ENCODE data around the gene LITAF.

The LITAF gene

DNA sequence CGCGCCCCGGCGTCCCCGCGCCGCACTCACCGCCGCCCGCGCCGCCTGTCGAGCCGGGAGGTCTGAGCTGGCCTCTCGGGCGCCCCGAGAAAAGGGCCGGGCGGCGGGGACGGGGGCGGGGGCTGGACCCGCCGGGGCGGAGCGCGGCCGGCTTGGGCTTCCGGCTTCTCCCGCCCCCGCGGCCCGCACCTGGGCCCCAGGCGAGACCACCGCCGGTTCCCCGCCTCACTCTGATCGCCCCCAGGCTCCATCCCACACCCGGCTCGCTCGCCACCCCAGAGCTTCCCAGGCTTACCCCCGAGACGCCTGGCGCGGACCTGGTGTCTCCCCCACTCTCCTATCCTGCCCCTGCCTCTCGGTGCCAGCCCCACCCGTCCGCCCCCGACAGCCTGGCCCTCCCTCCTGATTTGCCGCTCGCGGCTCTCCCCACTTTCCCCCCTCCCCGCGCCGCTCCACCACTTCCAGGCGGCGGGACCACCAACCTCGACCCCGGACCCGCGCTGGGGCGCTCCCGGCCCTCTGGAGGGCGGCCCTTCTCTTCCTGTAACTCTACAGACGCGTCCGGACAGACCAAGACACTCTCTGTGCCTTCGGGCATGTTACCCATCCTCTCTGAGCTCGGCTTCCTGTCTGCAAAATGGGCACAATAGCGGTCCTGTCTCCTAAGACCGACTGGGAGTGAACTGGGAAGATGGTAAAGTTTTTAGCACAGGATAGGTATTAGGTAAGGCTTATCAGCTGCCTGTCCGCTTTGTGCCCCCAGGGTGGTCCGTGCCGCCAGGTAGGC, at the start of gene LITAF:
LITAF (minus strand) TSS at position 64 of the 787 bp plus-strand sequence. CDS start 30,189 bp downstream, outside the sequence.
- no peak for DNase-seq

DNA sequence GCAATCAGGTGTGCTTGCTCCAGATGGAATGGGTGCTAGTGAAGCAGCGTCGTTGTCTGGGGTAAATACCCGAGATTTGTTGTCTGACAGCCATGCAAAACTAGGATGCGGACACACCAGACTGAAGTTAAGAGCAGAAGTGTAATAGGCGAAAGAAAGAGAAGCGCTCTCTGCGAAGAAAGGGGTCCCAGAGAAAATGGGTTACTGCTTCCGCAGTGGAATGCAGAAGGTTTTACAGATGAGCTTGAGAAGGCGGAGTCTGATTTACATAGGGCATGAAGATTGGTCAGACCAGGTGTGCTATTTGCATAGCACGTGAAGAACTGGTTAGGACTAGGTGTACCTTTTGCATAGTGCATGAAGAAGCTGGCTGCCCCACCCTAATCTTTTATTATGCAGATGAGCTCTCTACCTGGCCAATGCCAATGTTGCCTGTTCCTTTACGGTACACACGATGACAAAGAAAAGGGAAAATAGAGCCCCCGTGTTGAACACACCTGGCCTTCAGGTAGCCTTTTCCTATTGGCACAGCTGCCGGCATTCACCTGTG, 49.5 kb upstream of the LITAF start:
- peak; percentile 30 to 33 for DNase-seq

DNA sequence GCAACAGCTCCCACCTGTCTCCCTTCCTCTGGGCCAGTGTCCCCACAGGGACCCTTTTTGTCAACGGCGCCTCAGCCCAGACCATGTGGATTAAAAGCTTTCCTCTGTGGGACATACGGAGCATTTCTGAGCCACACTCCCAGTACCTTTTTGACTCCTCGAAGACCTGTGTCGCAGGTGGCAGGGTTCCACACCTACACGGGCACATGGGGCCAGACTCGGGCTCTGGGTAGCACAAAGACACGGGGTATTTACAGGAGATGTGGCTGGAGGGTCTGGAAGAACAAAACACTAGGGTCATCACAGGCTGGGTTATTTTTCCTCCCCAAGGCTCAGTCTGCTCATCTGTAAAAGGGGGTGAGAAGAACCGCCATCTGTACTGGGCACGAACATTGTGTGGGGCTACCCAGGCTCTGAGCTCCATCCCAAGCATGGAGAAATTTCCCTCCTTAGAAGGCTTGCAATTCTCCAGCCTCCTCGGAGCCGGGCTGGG, 49.0 kb upstream of the LITAF start:
- DNase-seq, result no peak

DNA sequence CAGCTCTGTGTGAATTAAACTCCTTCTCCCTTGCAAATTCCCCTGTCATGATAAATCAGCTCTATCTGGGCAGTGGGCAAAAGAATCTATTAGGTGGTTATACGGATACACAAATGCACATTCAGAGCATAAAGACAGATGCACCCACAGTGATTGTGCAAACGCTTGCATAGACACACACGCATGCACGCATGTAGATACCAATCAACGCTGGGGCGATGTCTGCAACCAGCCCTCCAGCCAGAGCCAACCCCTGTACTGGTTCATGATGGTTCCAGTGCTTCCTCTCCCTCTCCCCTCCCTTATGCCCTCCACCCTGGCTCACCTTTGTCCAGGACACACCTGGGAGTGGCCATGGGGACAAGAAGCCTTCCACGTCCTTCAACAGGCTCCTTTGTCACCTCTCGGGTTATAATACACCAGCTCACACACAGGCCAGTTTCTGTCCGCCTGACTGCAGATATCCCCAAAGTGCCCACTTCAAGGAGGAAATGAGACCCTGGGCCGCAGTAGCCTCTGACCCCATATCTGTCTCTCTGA, 48.5 kb upstream of the LITAF start:
- DNase-seq, result no peak

DNA sequence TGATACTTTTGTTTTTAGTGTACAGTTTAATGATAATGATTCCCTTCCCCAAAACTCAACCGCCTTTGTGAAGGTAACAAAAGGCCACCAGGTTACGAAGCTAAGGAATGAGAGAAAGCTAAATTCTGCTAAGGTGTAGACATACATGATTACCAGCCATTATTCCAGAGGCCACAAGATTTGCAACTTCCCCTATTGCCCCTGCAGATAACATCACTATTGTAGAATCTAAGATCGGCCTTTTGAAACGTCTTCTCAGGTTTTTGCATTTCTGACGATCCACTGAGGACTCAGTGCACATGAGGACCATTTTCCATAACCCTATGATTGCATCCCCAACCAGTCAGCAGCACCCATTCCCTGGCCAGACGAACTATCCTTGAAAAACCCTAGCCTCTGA, 47.6 kb upstream of the LITAF start:
- no peak for DNase-seq

DNA sequence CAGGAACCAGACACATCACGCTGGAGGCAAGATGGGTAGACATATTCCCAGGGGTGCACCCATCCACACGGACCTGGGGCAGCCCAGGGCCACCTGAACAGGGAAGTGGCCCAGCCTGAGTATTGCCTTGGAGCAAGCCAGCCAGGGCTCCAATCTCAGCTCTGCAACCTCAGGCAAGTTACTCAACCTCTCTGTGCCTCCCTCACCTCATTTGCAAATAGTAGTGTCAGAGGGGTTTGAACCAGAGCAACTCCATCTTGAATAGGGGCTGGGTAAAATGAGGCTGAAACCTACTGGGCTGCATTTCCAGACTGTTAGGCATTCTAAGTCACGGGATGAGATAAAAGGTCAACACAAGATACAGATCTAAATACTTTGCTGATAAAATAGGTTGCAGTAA, 46.4 kb upstream of the LITAF start:
- DNase-seq, result no peak

DNA sequence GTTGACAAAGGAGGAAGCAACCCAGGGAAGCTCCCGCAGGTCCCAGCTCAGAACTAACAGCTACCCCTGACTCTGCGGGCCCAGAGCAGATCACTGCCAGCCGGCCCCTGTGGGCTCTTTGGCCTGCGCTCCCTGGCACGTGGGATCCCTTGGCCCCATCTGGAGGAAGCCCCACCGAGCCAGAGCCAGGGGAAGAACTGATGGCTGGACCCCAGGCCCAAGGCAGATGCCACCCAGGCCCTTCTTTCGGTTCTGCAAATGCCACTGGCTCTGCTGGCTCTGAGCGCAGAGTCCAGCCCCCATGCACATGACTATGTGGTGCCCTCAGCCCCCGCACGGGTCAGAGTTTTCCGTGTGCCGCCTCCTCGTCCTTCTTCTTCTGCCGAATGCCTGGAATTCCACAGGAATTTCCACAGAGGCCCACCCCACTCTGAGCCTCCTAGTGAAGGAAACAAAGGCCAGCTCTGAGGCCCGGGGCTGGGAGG, 45.8 kb upstream of the LITAF start:
- no peak for DNase-seq

DNA sequence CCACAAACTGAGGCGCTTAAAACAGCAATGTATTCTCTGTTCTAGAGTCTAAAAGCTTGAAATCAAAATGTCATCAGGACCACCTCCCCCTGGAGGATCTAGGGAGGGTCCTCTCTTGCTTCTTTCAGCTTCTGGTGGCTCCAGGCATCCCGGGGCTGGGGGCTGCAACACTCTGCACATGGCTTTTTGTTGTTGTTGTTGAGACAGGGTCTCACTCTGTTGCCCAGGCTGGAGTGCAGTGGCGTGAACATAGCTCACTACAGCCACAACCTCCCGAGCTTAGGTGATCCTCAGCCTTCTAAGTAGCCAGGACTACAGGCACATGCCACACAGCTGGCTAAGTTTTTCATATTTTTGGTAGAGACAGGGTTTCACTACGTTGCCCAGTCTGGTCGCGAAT, 44.5 kb upstream of the LITAF start:
- DNase-seq, result no peak

DNA sequence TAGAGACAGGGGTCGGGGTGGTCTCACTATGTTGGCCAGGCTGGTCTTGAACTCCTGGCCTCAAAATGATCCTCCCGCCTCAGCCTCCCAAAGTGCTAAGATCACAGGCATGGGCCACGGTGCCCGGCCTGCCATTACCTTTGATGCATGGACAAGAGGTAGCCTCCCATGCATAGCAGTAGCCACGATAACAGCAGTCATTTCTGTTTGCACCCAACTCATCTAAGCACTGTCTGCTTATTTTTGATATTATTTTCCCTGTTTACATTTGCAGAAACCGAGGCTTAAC, 44.0 kb upstream of the LITAF start:
- DNase-seq, result no peak

DNA sequence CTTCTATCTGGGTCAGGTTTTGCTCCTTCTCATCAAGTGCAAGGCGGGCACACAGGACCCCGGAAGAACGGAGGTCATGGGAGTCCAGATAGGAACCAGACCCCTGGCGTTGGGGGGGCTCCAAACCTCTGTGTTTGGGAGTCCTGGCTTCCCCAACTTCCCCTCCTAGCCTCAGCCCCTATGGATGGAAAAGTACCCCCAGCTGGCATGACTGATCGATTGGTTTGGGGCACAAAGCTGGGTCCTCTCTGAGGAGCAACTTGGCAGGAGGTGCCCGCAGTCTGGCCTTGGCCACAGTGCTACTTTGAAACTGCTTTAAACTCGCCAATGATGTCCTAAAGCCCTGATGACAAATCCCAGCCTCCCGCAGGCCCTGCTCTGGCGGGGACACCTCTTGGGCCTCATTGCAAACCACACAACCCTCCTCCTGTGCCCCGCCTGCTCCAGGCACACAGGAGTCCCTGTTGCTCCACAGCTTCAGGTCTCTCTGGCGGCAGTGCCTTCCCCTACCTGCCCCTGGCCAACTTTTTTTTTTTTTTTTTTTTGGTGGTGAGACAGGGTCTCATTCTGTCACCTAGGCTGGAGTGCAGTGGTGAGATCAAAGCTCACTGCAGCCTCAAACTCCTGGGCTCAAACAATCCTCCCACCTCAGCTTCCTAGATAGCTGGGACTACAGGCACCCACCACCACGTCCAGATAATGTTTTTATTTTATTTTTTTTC, 43.5 kb upstream of the LITAF start:
- DNase-seq, result no peak

DNA sequence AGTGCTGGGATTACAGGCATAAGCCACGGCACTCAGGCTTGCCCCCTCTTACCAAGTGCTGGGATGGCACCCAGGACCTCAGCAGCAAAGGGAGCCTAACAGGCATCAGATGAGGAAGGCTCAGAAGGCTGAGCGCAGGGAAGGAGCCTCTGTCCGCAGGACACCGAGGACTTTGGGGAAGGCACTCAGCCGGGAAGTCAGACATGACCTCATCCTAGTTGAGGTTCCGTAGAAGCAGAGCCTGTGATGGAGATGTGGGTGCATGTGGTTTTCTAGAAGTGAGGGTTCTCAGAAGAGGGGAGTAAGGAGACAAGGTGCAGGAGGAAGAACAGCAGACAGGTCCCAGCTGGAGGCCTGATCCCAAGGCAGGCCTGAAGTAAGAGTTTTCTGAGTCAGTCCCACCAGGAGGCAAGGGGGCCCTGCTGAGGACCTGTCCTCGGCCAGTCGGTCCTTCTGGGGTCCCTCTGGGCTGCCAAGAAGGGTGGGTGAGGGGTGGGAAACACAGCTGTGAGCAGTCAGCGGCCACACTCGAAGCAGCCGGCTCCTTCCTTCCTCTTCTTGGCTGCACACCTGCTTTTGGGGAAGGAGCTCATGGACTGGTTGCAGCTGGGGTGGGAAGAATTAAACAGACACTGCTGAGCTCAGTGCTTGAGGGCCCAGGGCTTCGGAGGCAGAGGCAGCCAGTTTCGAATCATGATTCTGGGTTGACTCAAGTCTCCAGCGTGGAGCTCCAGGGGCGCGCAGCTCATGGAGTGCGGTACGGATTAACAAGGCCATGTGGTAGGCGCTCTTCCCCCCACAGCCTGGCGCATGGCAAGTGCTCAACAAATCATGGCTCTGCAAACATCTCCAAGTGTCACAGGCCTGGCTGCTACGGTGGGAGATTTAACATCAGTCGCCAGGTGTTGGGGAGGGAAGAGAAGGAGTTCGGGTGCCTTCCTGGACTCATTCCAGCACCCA, 42.6 kb upstream of the LITAF start:
- no peak for DNase-seq

DNA sequence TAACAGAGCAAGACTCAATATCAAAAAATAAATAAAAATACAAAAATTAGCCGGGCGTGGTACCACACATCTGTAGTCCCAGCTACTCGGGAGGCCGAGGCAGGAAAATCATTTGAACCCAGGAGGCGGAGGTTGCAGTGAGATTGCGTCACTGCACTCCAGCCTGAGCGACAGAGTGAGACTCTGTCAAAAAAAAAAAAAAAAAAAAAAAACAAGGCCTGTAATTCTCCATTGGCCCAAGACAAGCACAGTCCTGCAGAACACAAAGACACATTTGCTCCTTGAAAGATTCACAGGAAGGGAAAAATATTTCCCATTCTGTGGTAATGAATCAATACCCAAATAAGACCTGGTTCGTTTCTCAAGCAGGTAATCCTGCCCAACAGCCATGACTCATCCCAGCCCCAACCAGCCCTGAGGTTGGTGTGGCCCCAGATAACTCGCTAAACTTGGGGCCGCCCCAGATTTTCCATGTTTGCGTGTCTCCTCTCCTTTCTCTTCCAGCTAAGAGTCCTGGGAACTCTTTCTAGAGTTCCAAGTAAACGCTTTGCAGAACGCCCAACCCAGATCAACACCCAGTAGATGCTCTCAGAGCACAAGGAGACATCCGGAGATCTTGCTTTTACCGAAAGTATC, 41.2 kb upstream of the LITAF start:
- DNase-seq, result no peak

DNA sequence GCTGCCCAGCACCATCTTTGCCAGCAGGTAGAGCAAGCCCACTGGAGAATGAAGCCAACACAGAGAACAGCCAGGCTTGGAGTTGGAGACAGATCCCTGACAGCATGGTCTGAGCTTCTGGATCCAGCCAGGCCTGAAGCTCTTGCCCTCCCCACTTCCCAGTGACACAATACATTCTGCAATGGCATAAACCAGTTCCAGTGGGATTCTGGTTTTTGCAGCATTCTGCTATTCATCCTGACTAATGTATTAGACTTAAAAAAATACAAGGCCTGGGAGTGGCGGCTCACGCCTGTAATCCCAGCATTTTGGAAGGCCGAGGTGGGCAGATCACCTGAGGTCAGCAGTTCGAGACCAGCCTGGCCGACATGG, 40.6 kb upstream of the LITAF start:
- no peak for DNase-seq

DNA sequence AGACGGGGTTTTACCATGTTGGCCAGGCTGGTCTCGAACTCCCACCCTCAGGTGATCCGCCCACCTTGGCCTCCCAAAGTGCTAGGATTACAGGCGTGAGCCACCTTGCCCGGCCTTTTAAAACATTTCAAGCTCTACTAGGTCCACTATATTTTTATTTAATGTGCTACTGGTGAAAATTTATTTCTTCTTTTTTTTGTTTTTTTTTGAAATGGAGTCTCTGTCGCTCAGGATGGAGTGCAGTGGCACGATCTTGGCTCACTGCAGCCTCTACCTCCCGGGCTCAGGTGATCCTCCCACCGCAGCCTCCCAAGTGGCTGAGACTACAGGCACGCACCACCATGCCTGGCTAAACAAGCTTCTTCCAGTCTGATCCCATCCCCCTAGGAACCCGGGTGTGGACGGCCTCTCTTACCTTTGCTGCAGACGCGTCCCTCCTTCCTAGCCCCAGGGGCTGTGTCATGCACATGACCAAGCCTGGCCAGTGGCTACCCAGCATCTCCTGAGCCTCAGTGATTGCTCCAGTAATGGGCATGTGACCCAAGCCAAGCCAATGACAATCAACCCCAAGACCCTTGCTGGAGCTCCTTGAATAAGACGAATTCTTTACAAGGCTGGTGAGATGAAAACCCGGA, 40.1 kb upstream of the LITAF start:
- no peak for DNase-seq

DNA sequence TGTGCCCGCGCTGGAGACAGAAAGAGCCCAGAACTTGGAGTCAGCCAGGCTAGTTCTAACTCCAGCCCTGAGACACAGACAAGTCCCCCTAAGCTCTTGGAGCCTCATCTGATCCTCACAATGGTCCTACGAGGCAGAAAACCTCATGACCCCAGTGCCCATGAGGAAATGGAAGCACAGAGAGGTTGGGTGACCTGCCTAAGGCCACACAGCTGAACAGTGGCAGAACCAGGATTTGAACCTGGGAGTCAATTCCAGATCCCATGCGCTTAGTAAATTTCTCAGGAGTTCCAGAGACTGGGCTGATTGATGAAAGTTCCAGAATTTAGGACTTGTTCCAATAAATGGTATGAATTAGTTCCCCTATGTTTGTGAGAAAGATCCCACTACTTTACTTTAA, 39.0 kb upstream of the LITAF start:
- DNase-seq, result no peak

DNA sequence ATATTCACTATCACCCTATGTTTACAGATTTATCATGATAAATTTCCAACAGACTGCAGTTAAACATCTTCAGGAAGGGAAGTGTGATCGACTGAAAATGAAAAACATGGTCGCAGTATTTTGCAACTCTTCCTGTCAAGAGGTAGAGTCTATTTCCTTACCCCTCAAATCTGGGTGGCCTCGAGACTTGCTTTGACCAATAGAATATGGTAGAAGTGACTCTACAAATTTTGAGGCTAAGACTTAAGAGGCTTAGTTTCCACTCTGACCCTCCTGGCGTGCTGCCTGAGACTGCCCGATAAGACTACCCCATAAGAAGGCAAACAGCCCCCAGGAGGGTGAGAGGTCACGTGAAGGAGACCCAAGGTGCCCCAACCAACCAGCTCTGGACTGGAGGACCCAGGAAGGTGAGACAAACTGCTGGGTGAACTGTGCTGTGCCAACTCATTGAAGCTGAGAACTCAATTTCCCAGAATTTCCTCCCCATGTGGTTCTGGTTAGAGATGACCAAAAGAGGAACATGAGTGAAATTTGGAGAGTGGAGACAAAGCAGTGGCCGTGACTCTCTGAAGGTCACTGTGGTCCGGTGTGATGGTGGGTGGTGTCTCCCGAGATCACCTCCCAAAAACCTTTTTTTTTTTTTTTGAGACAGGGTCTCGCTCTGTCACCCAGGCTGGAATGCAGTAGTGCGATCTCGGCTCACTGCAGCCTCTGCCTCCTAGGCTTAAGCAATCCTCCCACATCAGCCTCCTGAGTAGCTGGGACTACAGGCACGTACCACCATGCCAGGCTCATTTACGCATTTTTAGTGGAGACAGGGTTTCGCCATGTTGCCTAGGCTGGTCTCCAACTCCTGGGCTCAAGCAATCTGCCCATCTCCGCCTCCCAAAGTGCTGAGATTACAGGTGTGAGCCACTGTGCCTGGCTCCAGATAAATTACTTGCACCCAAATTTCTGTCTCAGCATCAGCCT, 38.2 kb upstream of the LITAF start:
- no peak for DNase-seq

DNA sequence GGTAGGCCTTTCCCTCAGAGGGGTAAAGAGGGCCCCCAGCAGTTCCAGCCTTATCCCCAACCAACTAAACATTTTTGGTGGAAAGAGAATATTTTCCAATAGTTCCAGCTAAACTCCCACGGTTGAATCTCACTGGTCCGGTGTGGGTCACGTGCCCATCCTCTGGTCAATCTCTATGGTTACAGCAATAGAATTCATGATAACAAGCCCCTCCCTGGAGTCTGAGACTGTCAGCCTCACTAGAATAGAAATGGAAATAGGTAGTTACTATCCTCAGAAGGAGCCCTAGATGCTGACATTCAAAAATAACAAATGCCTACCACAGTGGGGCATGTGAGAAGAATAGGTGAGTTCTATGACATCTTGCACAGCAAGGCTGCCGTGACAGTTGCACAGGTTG, 37.5 kb upstream of the LITAF start:
- DNase-seq, result no peak

DNA sequence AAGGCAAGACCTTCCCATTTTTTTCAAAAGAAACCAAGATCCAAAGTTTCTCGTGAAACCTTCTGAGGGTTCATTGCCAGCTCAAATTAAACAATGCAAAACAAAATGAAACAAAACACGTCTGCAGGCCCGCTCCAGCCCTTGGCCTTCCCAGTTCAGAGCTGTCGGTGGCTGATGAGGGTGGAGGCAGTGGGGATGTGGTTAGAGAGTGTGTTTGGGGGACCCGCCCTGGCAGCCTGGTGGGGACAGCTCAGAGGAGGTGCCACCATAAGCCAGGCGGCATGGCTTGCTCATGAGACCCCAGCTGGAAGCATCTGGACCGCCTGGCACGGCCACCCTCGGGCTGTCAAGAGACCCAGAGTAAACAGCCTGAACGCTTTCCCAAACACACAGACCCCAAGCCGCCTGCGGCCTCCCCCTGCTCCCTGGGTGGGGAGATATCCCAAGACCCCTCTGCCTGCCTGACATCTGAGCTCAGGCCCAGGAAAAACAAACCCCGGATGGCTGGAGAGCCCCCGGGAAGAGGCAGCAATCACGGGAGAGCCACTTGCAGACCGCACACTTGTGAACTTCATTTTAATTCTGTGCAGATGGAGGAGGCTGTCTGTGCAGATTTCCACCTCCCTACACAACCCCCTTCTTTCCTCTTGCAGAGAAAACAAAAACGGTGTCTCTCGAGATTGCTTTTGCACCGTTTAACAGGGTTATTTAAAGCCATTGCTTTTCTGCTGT, 35.4 kb upstream of the LITAF start:
- DNase-seq, result no peak

DNA sequence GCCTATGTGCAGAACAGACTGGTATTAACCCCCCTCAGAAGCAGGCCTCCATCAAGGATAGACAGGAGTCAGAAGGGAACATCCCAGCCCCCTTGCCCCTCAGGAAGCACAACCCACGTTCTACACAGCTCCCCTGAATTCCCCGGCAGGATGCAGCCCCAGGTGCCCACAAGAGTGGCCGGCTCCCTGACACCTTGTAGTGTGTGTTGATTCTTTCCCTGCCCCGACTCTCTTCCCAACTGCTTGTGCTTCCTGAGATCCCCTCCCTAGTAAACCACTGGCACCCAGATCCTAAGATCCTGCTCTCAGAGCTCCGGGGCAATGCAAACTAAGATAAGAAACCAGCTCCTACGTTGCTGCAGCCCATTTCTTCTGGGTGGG, 34.8 kb upstream of the LITAF start:
- no peak for DNase-seq

All from NCI-H187 (cell line).